A549 (cell line): ENCODE data around the gene MLXIP. TPM values are rescaled to one million over a fixed set of nuclear protein-coding genes. Genes with fewer than 3 reads are reported as not detected.

Experiments
- ATAC-seq, 2 experiments: fragments of 200-7000 bp in 1 of 2; fragments of >200 bp in 1 of 2; cut with Nextera tagmentation in 1 of 2; cut with Tn5 transposase in 1 of 2; 3 replicates each; pipeline versions ENCODE4 v1.8.0 to v1.9.1; 2018 to 2020; ENCODE audit warnings: mild to moderate bottlenecking in 1 of 2, moderate library complexity in 1 of 2
- CTCF ChIA-PET: fragments of 300-600 bp; sonication (Branson Sonifier 250); formaldehyde crosslinking; extraction: SDS; loops from one replicate; lab custom pipeline; 2021; ENCODE audit warnings: antibody characterized with exemption, inconsistent platforms; lab: Yijun Ruan, JAX
- POLR2A ChIA-PET: fragments of 350-600 bp; formaldehyde crosslinking; extraction: SDS; loops from one replicate; lab custom pipeline; 2021; ENCODE audit warnings: antibody characterized with exemption, inconsistent platforms; lab: Yijun Ruan, JAX
- DNase-seq, 2 experiments: peaks; one replicate each; pipeline versions ENCODE4 v3.0.0 to v3.0.0-alpha.2; 2011 to 2016; ENCODE audit warnings: low read depth in 1 of 2, low spot score in 1 of 2
- FAIRE-seq: peaks from 2 replicates; lab custom pipeline; 2011; peaks lifted over from hg19 to GRCh38; lab: Jason Lieb, UNC
- H3K27ac ChIP-seq, 2 experiments: fragments of >200 bp; sonication (Bioruptor Twin); formaldehyde crosslinking; 3 replicates each; pipeline ENCODE4 v1.5.1; 2016 to 2017
- H3K4me1 ChIP-seq: fragments of >200 bp; sonication (Bioruptor Twin); formaldehyde crosslinking; 3 replicates; pipeline ENCODE4 v1.6.1; 2016
- H3K4me2 ChIP-seq: fragments of >200 bp; sonication (Bioruptor Twin); formaldehyde crosslinking; 3 replicates; pipeline ENCODE4 v1.6.1; 2016
- H3K4me3 ChIP-seq: fragments of >200 bp; sonication (Bioruptor Twin); formaldehyde crosslinking; 3 replicates; pipeline ENCODE4 v1.5.1; 2016
- H3K9me3 ChIP-seq: fragments of >200 bp; sonication (Bioruptor Twin); formaldehyde crosslinking; 3 replicates; pipeline ENCODE4 v1.6.1; 2016
- CBX8 ChIP-seq: fragments of 200-600 bp; sonication (generic); IDR thresholded peaks from 2 replicates; pipeline ENCODE4 v1.6.1; 2016
- CHD4 ChIP-seq: fragments of 200-600 bp; sonication (generic); IDR thresholded peaks from 2 replicates; pipeline ENCODE4 v1.6.1; 2016; ENCODE audit warnings: antibody characterized with exemption, mild to moderate bottlenecking, borderline replicate concordance
- EP300 ChIP-seq, 2 experiments: fragments of >200 bp; sonication (Bioruptor Twin); formaldehyde crosslinking; IDR thresholded peaks; 2 replicates in 1 of 2; 3 replicates in 1 of 2; pipeline ENCODE4 v1.6.1; 2016 to 2017
- ESRRA ChIP-seq: fragments of 150-350 bp; IDR thresholded peaks from 2 replicates; pipeline ENCODE4 v1.6.1; 2014; ENCODE audit warnings: mild to moderate bottlenecking, low read length, borderline replicate concordance
- FOSL2 ChIP-seq, 2 experiments: fragments of 450-650 bp in 1 of 2; fragments of >200 bp in 1 of 2; sonication (Bioruptor Twin) in 1 of 2; formaldehyde crosslinking; IDR thresholded peaks; 2 replicates each; pipeline versions ENCODE4 v1.5.0 to v1.6.1; 2016 to 2020; ENCODE audit warnings: mild to moderate bottlenecking in 1 of 2, moderate library complexity in 1 of 2
- HOXA7 ChIP-seq: fragments of 250-450 bp; sonication (Bioruptor Pico); IDR thresholded peaks from 2 replicates; pipeline ENCODE4 v1.5.0; 2020; ENCODE audit warnings: mild to moderate bottlenecking, moderate library complexity
- HOXB13 ChIP-seq: fragments of 250-450 bp; sonication (Bioruptor Pico); IDR thresholded peaks from 2 replicates; pipeline ENCODE4 v1.5.0; 2020; ENCODE audit warnings: low read depth, mild to moderate bottlenecking, moderate library complexity
- HOXB5 ChIP-seq: fragments of 250-450 bp; sonication (Bioruptor Pico); IDR thresholded peaks from 2 replicates; pipeline ENCODE4 v1.5.0; 2020; ENCODE audit warnings: mild to moderate bottlenecking, moderate library complexity
- JUN ChIP-seq, 2 experiments: fragments of >200 bp; sonication (Bioruptor Twin); formaldehyde crosslinking; IDR thresholded peaks; 2 replicates in 1 of 2; 3 replicates in 1 of 2; pipeline ENCODE4 v1.6.1; 2016 to 2017
- KDM5A ChIP-seq: fragments of 200-600 bp; sonication (generic); IDR thresholded peaks from 2 replicates; pipeline ENCODE4 v1.6.1; 2016; ENCODE audit warnings: antibody characterized with exemption, mild to moderate bottlenecking
- MAFK ChIP-seq: fragments of 450-650 bp; IDR thresholded peaks from 2 replicates; pipeline ENCODE4 v1.6.1; 2014; ENCODE audit not compliant: partially characterized antibody
- MYC ChIP-seq: IDR thresholded peaks from 2 replicates; pipeline ENCODE4 v1.6.1; 2012; ENCODE audit warnings: mild to moderate bottlenecking, inconsistent platforms, low read length, improper control_type of control experiment, borderline replicate concordance
- NFE2L2 ChIP-seq: fragments of 150-350 bp; conservative IDR thresholded peaks from 2 replicates; pipeline ENCODE4 v1.6.1; 2014; ENCODE audit warnings: low read length
- RAD21 ChIP-seq, 2 experiments: fragments of >200 bp in 1 of 2; sonication (Bioruptor Twin) in 1 of 2; formaldehyde crosslinking in 1 of 2; IDR thresholded peaks in 1 of 2; conservative IDR thresholded peaks in 1 of 2; 2 replicates in 1 of 2; 3 replicates in 1 of 2; pipeline ENCODE4 v1.6.1; 2012 to 2018; ENCODE audit warnings: inconsistent platforms in 1 of 2
- RARB ChIP-seq: fragments of 250-450 bp; sonication (Bioruptor Pico); IDR thresholded peaks from 2 replicates; pipeline ENCODE4 v1.8.0; 2021; ENCODE audit warnings: mild to moderate bottlenecking, moderate library complexity
- RFX5 ChIP-seq: fragments of 450-650 bp; IDR thresholded peaks from 2 replicates; pipeline ENCODE4 v1.7.1; 2014; ENCODE audit warnings: antibody characterized with exemption, mild to moderate bottlenecking, moderate library complexity
- SMC3 ChIP-seq: fragments of >200 bp; sonication (Bioruptor Twin); formaldehyde crosslinking; IDR thresholded peaks from 3 replicates; pipeline ENCODE4 v1.6.1; 2018; ENCODE audit warnings: inconsistent platforms
- SREBF2 ChIP-seq: fragments of 450-650 bp; IDR thresholded peaks from 2 replicates; pipeline ENCODE4 v1.6.1; 2014; ENCODE audit warnings: mild to moderate bottlenecking, moderate library complexity
- TP53 ChIP-seq: fragments of 250-450 bp; sonication (Bioruptor Pico); IDR thresholded peaks from 2 replicates; pipeline ENCODE4 v1.5.0; 2021; ENCODE audit warnings: mild to moderate bottlenecking, moderate library complexity
- USF2 ChIP-seq: fragments of 450-650 bp; IDR thresholded peaks from 2 replicates; pipeline ENCODE4 v1.6.1; 2014; ENCODE audit warnings: antibody characterized with exemption
- ZNF302 ChIP-seq: fragments of 250-450 bp; sonication (Bioruptor Pico); IDR thresholded peaks from 2 replicates; pipeline ENCODE4 v1.9.0; 2021; ENCODE audit warnings: inconsistent platforms, mild to moderate bottlenecking, moderate library complexity
- ZSCAN20 ChIP-seq: fragments of 250-450 bp; sonication (Bioruptor Pico); IDR thresholded peaks from 2 replicates; pipeline ENCODE4 v1.8.0; 2022; ENCODE audit warnings: mild to moderate bottlenecking, moderate library complexity
- WGBS: methylation state at CpG from one replicate; pipeline ENCODE4 v1.1.6; 2017; ENCODE audit errors: missing lambda C conversion rate; 5-methylcytosine and 5-hydroxymethylcytosine counted together
- polyA plus RNA-seq, 4 experiments: library from polyadenylated mRNA; depleted of rRNA in 3 of 4; stranded (reverse); fragments of >200 nt; fragmentation: RNase III in 1 of 4; extraction: RNeasy Plus Mini Kit Qiagen cat#74134 plus additional on column Dnase treatment in 1 of 4; gene quantifications; 2 replicates in 3 of 4; 3 replicates in 1 of 4; pipeline ENCODE4 v1.2.3, GENCODE V29; 2011 to 2017
- TF ChIP-seq, protein P1 (sequence below): IDR thresholded peaks from 2 replicates; pipeline ENCODE4 v1.6.1; 2012; ENCODE audit warnings: low read depth, borderline replicate concordance
- TF ChIP-seq, protein P2 (sequence below): fragments of 250-450 bp; sonication (Bioruptor Pico); IDR thresholded peaks from 2 replicates; pipeline ENCODE4 v1.5.0; 2021; ENCODE audit warnings: mild to moderate bottlenecking, moderate library complexity, borderline replicate concordance

Gene MLXIP
- polyA plus RNA-seq, 2 of the 4 experiments (the other 2 are of a cell fraction), result 7.0 to 21.4 TPM

DNA sequence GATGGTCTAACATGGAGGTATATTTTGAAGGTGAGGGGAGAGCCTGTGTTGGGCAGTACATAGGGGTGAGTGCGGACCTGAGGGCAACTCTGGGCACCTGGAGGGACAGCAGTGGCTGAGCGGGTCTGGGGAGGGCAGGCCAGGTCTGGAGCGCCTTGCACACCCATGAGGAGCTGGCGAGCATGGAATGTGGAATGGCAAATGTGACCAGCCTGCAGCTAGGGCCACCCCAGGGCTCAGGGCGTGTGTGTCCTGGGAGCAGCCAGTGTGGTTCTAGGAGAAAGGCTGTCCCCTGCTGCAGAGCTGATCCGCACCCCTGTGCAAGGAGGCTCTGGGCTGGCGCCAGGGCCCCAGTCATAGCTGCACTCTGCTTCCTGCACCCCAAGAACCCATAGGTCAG, 32.4 kb upstream of the MLXIP start:
- ChIA-PET POLR2A (no interaction called here), CTCF (interaction anchor here (0.9 to 3.8 kb wide), 7 partner anchors 8 to 129 kb away, joined by 3 to 15 read pairs (median 4); no protein-coding TSS in a partner anchor)
- TF ChIP-seq ZSCAN20 (CRISPR knock-in tag) (no peak), NFE2L2 (no peak), SREBF2 (no peak), CHD4 (no peak), HOXB5 (CRISPR knock-in tag) (no peak), HOXA7 (no peak), SMC3 (no peak), CBX8 (no peak), RAD21 (conservative IDR thresholded peaks at IDR 0.05 in 1 of 2, IDR thresholded peaks at IDR 0.05 in 1 of 2) (no peak), TP53 (CRISPR knock-in tag) (no peak), RFX5 (no peak), ZNF302 (CRISPR knock-in tag) (no peak), HOXB13 (CRISPR knock-in tag) (no peak), JUN (IDR thresholded peaks at IDR 0.05) (no peak)
- TF ChIP-seq, protein P1, sequence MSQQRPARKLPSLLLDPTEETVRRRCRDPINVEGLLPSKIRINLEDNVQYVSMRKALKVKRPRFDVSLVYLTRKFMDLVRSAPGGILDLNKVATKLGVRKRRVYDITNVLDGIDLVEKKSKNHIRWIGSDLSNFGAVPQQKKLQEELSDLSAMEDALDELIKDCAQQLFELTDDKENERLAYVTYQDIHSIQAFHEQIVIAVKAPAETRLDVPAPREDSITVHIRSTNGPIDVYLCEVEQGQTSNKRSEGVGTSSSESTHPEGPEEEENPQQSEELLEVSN, result no peak
- ATAC-seq (0 out of 6 replicates have a peak, but pooled peaks of 1 of the 2 experiments have one; percentile 20), DNase-seq (no peak), FAIRE-seq (no peak)
- Histone ChIP-seq H3K4me2 (no peak overlapping the region), H3K27ac (no peak overlapping the region), H3K4me3 (no peak overlapping the region), H3K9me3 (no peaks in the 10 kb centered on the region), H3K4me1 (peaks cover 16% of the 10 kb centered on the region)
- WGBS, result 86% methylated on average over 7 of the region's 7 CpGs

GRCh38 chr12:122048151-122048550, 30.4 kb upstream of the MLXIP start:
- no peak for DNase-seq
- Histone ChIP-seq H3K4me3 (no peak overlapping the region), H3K4me1 (peaks cover 13% of the 10 kb centered on the region), H3K9me3 (no peaks in the 10 kb centered on the region), H3K27ac (no peak overlapping the region), H3K4me2 (no peak overlapping the region)
- 91% methylated on average over 8 of the region's 8 CpGs for WGBS
- no peak for FAIRE-seq
- POLR2A ChIA-PET, result no interaction called here
- no peak for ATAC-seq
- CTCF ChIA-PET, result interaction anchor here (0.9 to 32.3 kb wide), 6 partner anchors 10 to 253 kb away, joined by 3 to 850 read pairs (median 4); no protein-coding TSS in a partner anchor
- TF ChIP-seq, protein P2, sequence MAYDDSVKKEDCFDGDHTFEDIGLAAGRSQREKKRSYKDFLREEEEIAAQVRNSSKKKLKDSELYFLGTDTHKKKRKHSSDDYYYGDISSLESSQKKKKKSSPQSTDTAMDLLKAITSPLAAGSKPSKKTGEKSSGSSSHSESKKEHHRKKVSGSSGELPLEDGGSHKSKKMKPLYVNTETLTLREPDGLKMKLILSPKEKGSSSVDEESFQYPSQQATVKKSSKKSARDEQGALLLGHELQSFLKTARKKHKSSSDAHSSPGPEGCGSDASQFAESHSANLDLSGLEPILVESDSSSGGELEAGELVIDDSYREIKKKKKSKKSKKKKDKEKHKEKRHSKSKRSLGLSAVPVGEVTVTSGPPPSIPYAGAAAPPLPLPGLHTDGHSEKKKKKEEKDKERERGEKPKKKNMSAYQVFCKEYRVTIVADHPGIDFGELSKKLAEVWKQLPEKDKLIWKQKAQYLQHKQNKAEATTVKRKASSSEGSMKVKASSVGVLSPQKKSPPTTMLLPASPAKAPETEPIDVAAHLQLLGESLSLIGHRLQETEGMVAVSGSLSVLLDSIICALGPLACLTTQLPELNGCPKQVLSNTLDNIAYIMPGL (CRISPR knock-in tag), result no peak
- TF ChIP-seq ZSCAN20 (CRISPR knock-in tag) (no peak), ESRRA (no peak), MYC (no peak), FOSL2 (IDR thresholded peaks at IDR 0.05) (no peak), FOSL2 (CRISPR knock-in tag; IDR thresholded peaks at IDR 0.05) (no peak), NFE2L2 (no peak), CHD4 (no peak), HOXB5 (CRISPR knock-in tag) (no peak), USF2 (no peak), MAFK (no peak), EP300 (IDR thresholded peaks at IDR 0.05) (no peak), RARB (CRISPR knock-in tag) (no peak), KDM5A (no peak)
